K562 (cell line): ENCODE data around the gene SLC4A4. TPM values are rescaled to one million over a fixed set of nuclear protein-coding genes. Genes with fewer than 3 reads are reported as not detected.

Experiments
- ATAC-seq: fragments of 200-7000 bp; cut with Tn5 transposase; 3 replicates; pipeline ENCODE4 v1.9.1; 2020; ENCODE audit warnings: moderate library complexity
- BruUV-seq: library from RNA; stranded (reverse); fragments of 400-500 nt; replicated peaks from 2 replicates; lab custom pipeline; 2021; lab: Mats Ljungman, UMichigan
- CTCF ChIA-PET: fragments of 300-600 bp; formaldehyde crosslinking; extraction: SDS; loops from one replicate; lab custom pipeline; 2021; ENCODE audit warnings: low intra/inter-chr PET ratio; lab: Yijun Ruan, JAX
- POLR2A ChIA-PET: fragments of 300-600, 350-650 bp; sonication (Branson Sonifier 250); formaldehyde crosslinking; extraction: SDS; loops from one replicate; lab custom pipeline; 2021; ENCODE audit warnings: antibody characterized with exemption, inconsistent platforms; lab: Yijun Ruan, JAX
- DNase-seq, 4 experiments: peaks; one replicate each; pipeline versions ENCODE4 v3.0.0 to v3.0.0-alpha.2; 2011 to 2018; ENCODE audit warnings: low spot score in 3 of 4, mixed read lengths in 3 of 4; ENCODE audit errors: extremely low read depth in 1 of 4
- FAIRE-seq: peaks from 2 replicates; lab custom pipeline; 2011; peaks lifted over from hg19 to GRCh38; lab: Jason Lieb, UNC
- H2AFZ ChIP-seq: 2 replicates; pipeline ENCODE4 v1.6.0; 2011; ENCODE audit warnings: low read depth, low read length, control low read depth, inconsistent platforms
- H3K27ac ChIP-seq: fragments of 200-600 bp; 3 replicates; pipeline ENCODE4 v1.8.0; 2011; ENCODE audit warnings: low read depth, mild to moderate bottlenecking, control low read depth, inconsistent platforms, low read length, moderate library complexity, mixed read lengths; ENCODE audit errors: extremely low read depth
- H3K27me3 ChIP-seq, 2 experiments: fragments of 300-600 bp in 1 of 2; 2 replicates in 1 of 2; 3 replicates in 1 of 2; pipeline versions ENCODE4 v1.6.0 to v1.8.0; 2011; ENCODE audit warnings: inconsistent platforms in 2 of 2, low read length in 2 of 2, mild to moderate bottlenecking in 1 of 2, mixed read lengths in 1 of 2, moderate library complexity in 1 of 2; ENCODE audit not compliant: control insufficient read depth in 2 of 2, insufficient read depth in 2 of 2
- H3K36me3 ChIP-seq: fragments of 300-600 bp; 3 replicates; pipeline ENCODE4 v1.8.0; 2011; ENCODE audit warnings: mild to moderate bottlenecking, low read length, inconsistent platforms; ENCODE audit not compliant: control insufficient read depth, insufficient read depth
- H3K4me1 ChIP-seq, 2 experiments: fragments of 200-600 bp in 1 of 2; replicated peaks in 1 of 2; 2 replicates in 1 of 2; 3 replicates in 1 of 2; pipeline versions ENCODE4 v1.5.1 to v1.8.0; 2011; ENCODE audit warnings: inconsistent platforms in 2 of 2, low read length in 2 of 2, mild to moderate bottlenecking in 1 of 2, mixed read lengths in 1 of 2, moderate library complexity in 1 of 2; ENCODE audit not compliant: control insufficient read depth in 2 of 2, insufficient read depth in 2 of 2
- H3K4me2 ChIP-seq: 2 replicates; pipeline ENCODE4 v1.6.1; 2011; ENCODE audit warnings: low read length, control low read depth, inconsistent platforms, mixed read lengths; ENCODE audit not compliant: insufficient read depth
- H3K4me3 ChIP-seq: fragments of 200-600 bp; sonication (generic), shearing (Covaris generic); 2 replicates; pipeline ENCODE4 v1.5.1; 2016; ENCODE audit warnings: control low read depth, inconsistent platforms
- H3K79me2 ChIP-seq: fragments of 200-600 bp; 3 replicates; pipeline ENCODE4 v1.8.0; 2011; ENCODE audit warnings: low read length, inconsistent platforms; ENCODE audit not compliant: control insufficient read depth, insufficient read depth
- H3K9ac ChIP-seq, 2 experiments: 2 replicates each; pipeline versions ENCODE4 v1.6.0 to v1.6.1; 2011; ENCODE audit warnings: low read depth in 2 of 2, low read length in 2 of 2, control low read depth in 1 of 2, inconsistent platforms in 1 of 2, mild to moderate bottlenecking in 1 of 2, mixed read lengths in 1 of 2; ENCODE audit not compliant: insufficient read depth in 1 of 2
- H3K9me1 ChIP-seq: one replicate; pipeline ENCODE4 v1.6.0; 2011; ENCODE audit warnings: inconsistent platforms, mild to moderate bottlenecking, low read length, moderate library complexity; ENCODE audit not compliant: control insufficient read depth, insufficient read depth
- H3K9me3 ChIP-seq: replicated peaks from 2 replicates; pipeline ENCODE4 v1.5.1; 2011; ENCODE audit warnings: low read depth, low read length, inconsistent platforms; ENCODE audit not compliant: control insufficient read depth, insufficient read depth
- H4K20me1 ChIP-seq: replicated peaks from 2 replicates; pipeline ENCODE4 v1.6.1; 2011; ENCODE audit warnings: low read length, inconsistent platforms, mixed read lengths; ENCODE audit not compliant: control insufficient read depth, insufficient read depth
- ARID3A ChIP-seq: IDR thresholded peaks from 2 replicates; pipeline ENCODE4 v1.6.1; 2012; ENCODE audit warnings: low read depth, low read length, improper control_type of control experiment, borderline replicate concordance
- CBX8 ChIP-seq: fragments of 200-600 bp; sonication (generic); IDR thresholded peaks from 2 replicates; pipeline ENCODE4 v1.6.1; 2012; ENCODE audit warnings: borderline replicate concordance, mixed run types, low read depth, mild to moderate bottlenecking, moderate library complexity, mixed read lengths, low read length, control low read depth, inconsistent platforms; ENCODE audit not compliant: poor library complexity, severe bottlenecking; ENCODE audit errors: extremely low read depth
- CSDE1 ChIP-seq, 2 experiments: fragments of 450-650 bp; IDR thresholded peaks; 2 replicates each; pipeline ENCODE4 v1.6.1; 2016; ENCODE audit warnings: mild to moderate bottlenecking in 1 of 2
- CTBP1 ChIP-seq: fragments of 450-650 bp; IDR thresholded peaks from 2 replicates; pipeline ENCODE4 v1.6.1; 2016; ENCODE audit warnings: borderline replicate concordance
- E2F1 ChIP-seq: sonication (generic); formaldehyde crosslinking; IDR thresholded peaks from 2 replicates; pipeline ENCODE4 v1.8.1; 2023; ENCODE audit warnings: mild to moderate bottlenecking, missing genetic modification reagents, moderate library complexity
- GTF2F1 ChIP-seq: IDR thresholded peaks from 2 replicates; pipeline ENCODE4 v1.6.1; 2011; ENCODE audit warnings: low read depth, low read length, improper control_type of control experiment
- HOMEZ ChIP-seq: fragments of 250-450 bp; sonication (Bioruptor Pico); IDR thresholded peaks from 2 replicates; pipeline ENCODE4 v1.4.0; 2020; ENCODE audit warnings: mild to moderate bottlenecking, moderate library complexity
- JUNB ChIP-seq: fragments of 450-650 bp; formaldehyde crosslinking; conservative IDR thresholded peaks from 2 replicates; pipeline ENCODE4 v1.4.0; 2020; ENCODE audit warnings: mild to moderate bottlenecking
- KAT8 ChIP-seq: fragments of 450-650 bp; IDR thresholded peaks from 2 replicates; pipeline ENCODE4 v1.6.1; 2016; ENCODE audit warnings: low read depth, mild to moderate bottlenecking
- NR1H2 ChIP-seq: sonication (generic); formaldehyde crosslinking; IDR thresholded peaks from 2 replicates; pipeline ENCODE4 v1.4.0; 2020; ENCODE audit warnings: mild to moderate bottlenecking, missing genetic modification reagents
- POLR2A ChIP-seq: fragments of 450-650 bp; conservative IDR thresholded peaks from 2 replicates; pipeline ENCODE4 v1.6.1; 2016
- SUPT5H ChIP-seq: fragments of 450-650 bp; IDR thresholded peaks from 2 replicates; pipeline ENCODE4 v1.6.1; 2016
- TFAP4 ChIP-seq: sonication (generic); formaldehyde crosslinking; IDR thresholded peaks from 2 replicates; pipeline ENCODE4 v1.8.0; 2022; ENCODE audit warnings: missing genetic modification reagents, mild to moderate bottlenecking, moderate library complexity, borderline replicate concordance
- THRA ChIP-seq: fragments of 450-650 bp; IDR thresholded peaks from 2 replicates; pipeline ENCODE4 v1.6.1; 2017; ENCODE audit warnings: mild to moderate bottlenecking, moderate library complexity
- ZNF717 ChIP-seq: fragments of 250-450 bp; sonication (Bioruptor Pico); IDR thresholded peaks from 2 replicates; pipeline ENCODE4 v1.5.0; 2021
- WGBS: fragments of 100-300 bp; shearing (Covaris generic); methylation state at CpG from one replicate; pipeline ENCODE4 v1.1.6; 2016; ENCODE audit warnings: low coverage, mixed read lengths; ENCODE audit not compliant: insufficient coverage; ENCODE audit errors: missing lambda C conversion rate; 5-methylcytosine and 5-hydroxymethylcytosine counted together
- in situ Hi-C: fragments of 300-500 bp; cut with MboI; formaldehyde crosslinking; loops from 4 replicates; pipeline ENCODE4 v1.15.0; 2018; ENCODE audit warnings: inconsistent platforms, mixed read lengths
- intact Hi-C: fragments of 100-400 bp; cut with micrococcal nuclease; formaldehyde crosslinking; loops from 2 replicates; pipeline ENCODE4 v1.14.2; 2022
- polyA plus RNA-seq, 8 experiments: library from polyadenylated mRNA; depleted of rRNA in 4 of 8; stranded (reverse) in 5 of 8; unstranded in 3 of 8; fragments of >200 nt; fragmentation: Nextera tagmentation in 2 of 8; fragmentation: Illumina TruSeq in 1 of 8; extraction: Ambion mirVana in 2 of 8; extraction: Trizol in 1 of 8; gene quantifications; 2 replicates each; pipeline versions ENCODE4 v1.2.1 to v1.2.3, GENCODE V29; 2011 to 2014; ENCODE audit warnings: inconsistent platforms in 1 of 8, missing spikeins in 1 of 8
- total RNA-seq, 7 experiments: library from RNA; depleted of rRNA in 6 of 7; stranded (reverse); fragments of >200 nt in 6 of 7; fragmentation: Illumina TruSeq in 2 of 7; extraction: Trizol in 2 of 7; gene quantifications; 2 replicates each; pipeline versions ENCODE4 v1.2.1 to v1.2.3, GENCODE V29; 2011 to 2021; ENCODE audit warnings: low replicate concordance in 1 of 7

The SLC4A4 gene
- total and polyA plus RNA-seq, 9 of the 15 experiments (the other 6 are each of a cell fraction or from before 2014, with no cell fraction given) = 0.01 to 0.18 (median 0.07) TPM; not detected in 2

GRCh38 chr4:71532407-71532806, 193.6 kb downstream of the SLC4A4 start:
- FAIRE-seq (no peak), DNase-seq (no peak), ATAC-seq (no peak)
- no peak overlapping the region for H3K9ac ChIP-seq
- H4K20me1 ChIP-seq = no peaks in the 10 kb centered on the region
- intact Hi-C loops (no loop called here), in situ Hi-C loops (no loop called here)
- H2AFZ ChIP-seq = no peak overlapping the region
- ChIA-PET POLR2A (no interaction called here), CTCF (no interaction called here)
- H3K9me1 ChIP-seq = no peaks in the 10 kb centered on the region
- no peaks in the 10 kb centered on the region for H3K4me1 ChIP-seq
- H3K4me2 ChIP-seq = no peak overlapping the region
- no peaks in the 10 kb centered on the region for H3K36me3 ChIP-seq
- no peak overlapping the region for H3K27ac ChIP-seq
- H3K9me3 ChIP-seq = no peaks in the 10 kb centered on the region
- H3K27me3 ChIP-seq = no peaks in the 10 kb centered on the region
- no peaks in the 10 kb centered on the region for H3K79me2 ChIP-seq
- no TSS peak for BruUV-seq
- 6% methylated on average over 1 of the region's 1 CpG for WGBS
- H3K4me3 ChIP-seq = no peak overlapping the region
- no peak for TF ChIP-seq KAT8
- TF ChIP-seq TFAP4 (CRISPR knock-in tag) = no peak
- TF ChIP-seq CBX8 = no peak
- TF ChIP-seq POLR2A = no peak
- no peak for TF ChIP-seq NR1H2
- TF ChIP-seq JUNB = no peak
- no peak for TF ChIP-seq GTF2F1
- no peak for TF ChIP-seq SUPT5H
- TF ChIP-seq CSDE1 (IDR thresholded peaks at IDR 0.05) = no peak
- no peak for TF ChIP-seq E2F1 (CRISPR knock-in tag)
- no peak for TF ChIP-seq HOMEZ (CRISPR knock-in tag)
- no peak for TF ChIP-seq THRA
- TF ChIP-seq ARID3A = no peak
- no peak for TF ChIP-seq CTBP1
- TF ChIP-seq ZNF717 (CRISPR knock-in tag) = no peak
